GM18526 (cell line): ENCODE measurements around the gene GLT6D1.

ENCODE experiments used
- POLR2A ChIP-seq: IDR thresholded peaks from 3 replicates; pipeline ENCODE4 v1.6.1; 2011; ENCODE audit not compliant: insufficient read length; ENCODE audit errors: extremely low read depth

The GLT6D1 gene

GRCh38 chr9:135575995-135576631, 63.2 kb downstream of the GLT6D1 start:
- no peak for TF ChIP-seq POLR2A

- TF ChIP-seq POLR2A, result no peak
Observed at GRCh38 chr9:135574943-135575342, 64.4 kb downstream of the GLT6D1 start.

- TF ChIP-seq POLR2A, result no peak
Observed at GRCh38 chr9:135574331-135574730, 65.0 kb downstream of the GLT6D1 start.
